Loucy (cell line): Measurements from ENCODE around the gene SEC23B.

Source experiments
- CTCF ChIP-seq: fragments of 200-600 bp; sonication (generic); conservative IDR thresholded peaks from 2 replicates; pipeline ENCODE4 v1.5.1; 2014; ENCODE audit warnings: mild to moderate bottlenecking, antibody characterized with exemption, low read length
- EZH2phosphoT487 ChIP-seq: fragments of 200-600 bp; IDR thresholded peaks from 2 replicates; pipeline ENCODE4 v1.6.1; 2018; ENCODE audit warnings: antibody characterized with exemption, mild to moderate bottlenecking, moderate library complexity, borderline replicate concordance

- TF ChIP-seq CTCF, result no peak
- TF ChIP-seq EZH2phosphoT487, result no peak
Measured at GRCh38 chr20:18465536-18466200, 42.1 kb upstream of the SEC23B start.
